GM18520 (cell line): ENCODE data around the gene FARP2.
"Not testable (repeated sequence)": the region's sequence is repeated elsewhere in the genome, so short reads cannot be mapped to it uniquely, and the experiment has no call there.

Source experiments
- ATAC-seq: cut with Tn5 transposase; IDR thresholded peaks from one replicate; pipeline ENCODE4 v1.9.1; 2021; ENCODE audit not compliant: unreplicated experiment

Gene FARP2

GRCh38 chr2:241399941-241400922 lies 44.1 kb downstream of the FARP2 start:
- ATAC-seq = no peak

DNA sequence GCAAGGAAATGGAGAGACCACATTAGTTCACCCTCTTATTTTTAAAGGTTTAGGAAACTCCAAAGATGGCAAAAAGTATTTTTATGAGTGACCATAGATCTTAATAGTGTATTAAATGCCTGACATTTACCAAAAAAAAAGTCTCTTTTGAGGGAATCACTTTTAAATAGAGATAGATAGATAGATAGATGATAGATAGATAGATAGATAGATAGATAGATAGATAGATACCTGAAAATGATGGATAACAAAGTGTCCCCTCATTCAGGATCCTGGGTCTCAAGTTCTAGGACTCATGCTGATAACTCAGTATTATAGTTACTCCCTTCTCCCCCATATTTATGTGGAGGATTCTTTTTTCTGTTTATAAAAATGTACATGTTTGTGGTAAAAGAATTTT lies 52.8 kb downstream of the FARP2 start:
- ATAC-seq = no peak

- ATAC-seq = no peak
Measured at GRCh38 chr2:241410739-241411176, 54.7 kb downstream of the FARP2 start.

GRCh38 chr2:241412144-241412543 lies 56.1 kb downstream of the FARP2 start:
- no peak for ATAC-seq

DNA sequence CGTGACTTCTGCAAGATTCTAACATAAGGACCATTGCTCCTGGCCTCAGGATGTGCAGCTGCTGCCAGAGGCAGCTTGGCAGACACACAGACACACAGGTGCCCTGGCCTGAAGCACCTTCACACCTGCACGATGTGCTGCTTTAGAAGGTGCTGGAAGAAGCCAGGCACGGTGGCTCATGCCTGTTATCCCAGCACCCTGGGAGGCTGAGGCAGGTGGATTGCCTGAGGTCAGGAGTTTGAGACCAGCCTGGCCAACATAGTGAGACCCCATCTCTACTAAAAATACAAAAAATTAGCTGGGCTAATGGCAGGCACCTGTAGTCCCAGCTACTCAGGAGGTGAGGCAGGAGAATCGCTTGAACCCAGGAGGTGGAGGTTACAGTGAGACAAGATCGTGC lies 57.4 kb downstream of the FARP2 start:
- ATAC-seq = not testable (repeated sequence)

GRCh38 chr2:241413929-241414580 lies 58.0 kb downstream of the FARP2 start:
- no peak for ATAC-seq

DNA sequence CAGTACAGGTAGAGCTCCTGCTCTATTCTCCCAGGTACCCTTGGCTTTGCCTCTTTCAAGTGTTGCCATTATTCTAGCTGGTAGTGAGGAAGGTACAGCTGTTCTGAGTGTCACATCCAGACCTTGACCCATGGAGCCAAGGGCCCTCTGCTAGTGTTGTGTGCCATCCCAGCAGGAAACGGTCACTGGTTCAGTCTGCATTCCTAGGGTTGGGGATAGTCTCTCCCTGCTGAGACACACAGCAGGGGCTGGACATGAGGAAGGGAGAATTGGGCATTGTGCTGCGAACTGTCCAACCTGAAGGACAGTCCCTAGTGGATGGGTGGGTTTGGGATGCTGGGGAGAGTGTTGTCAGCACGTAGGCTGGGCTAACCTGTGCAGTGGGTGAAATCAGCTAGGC lies 59.1 kb downstream of the FARP2 start:
- ATAC-seq = no peak

- no peak for ATAC-seq
Measured at GRCh38 chr2:241417626-241418025, 61.5 kb downstream of the FARP2 start.

DNA sequence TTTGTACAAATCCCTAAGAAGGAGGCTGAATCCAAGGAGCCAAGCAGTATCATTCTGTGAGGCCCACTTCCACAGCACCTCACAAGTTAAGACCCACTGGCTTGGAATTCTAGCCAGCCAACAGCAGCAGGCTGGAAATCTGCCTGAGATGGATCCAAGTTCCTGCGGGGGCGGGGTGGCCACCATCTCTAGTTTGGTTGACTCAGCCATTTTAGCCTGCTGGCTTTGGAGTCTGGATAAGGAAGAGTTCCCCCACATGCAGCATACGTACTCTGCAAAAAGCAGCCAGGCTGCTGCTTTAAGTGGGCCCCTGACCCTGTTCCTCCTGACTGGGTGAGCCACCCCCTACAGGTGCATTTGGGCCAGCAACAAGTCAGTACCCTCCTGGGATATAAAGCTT lies 65.2 kb downstream of the FARP2 start:
- ATAC-seq = no peak

GRCh38 chr2:241421942-241422341 lies 65.9 kb downstream of the FARP2 start:
- not testable (repeated sequence) for ATAC-seq

GRCh38 chr2:241422350-241422749 lies 66.3 kb downstream of the FARP2 start:
- ATAC-seq = no peak

- ATAC-seq = not testable (repeated sequence)
Measured at GRCh38 chr2:241423489-241423888, 67.4 kb downstream of the FARP2 start.

DNA sequence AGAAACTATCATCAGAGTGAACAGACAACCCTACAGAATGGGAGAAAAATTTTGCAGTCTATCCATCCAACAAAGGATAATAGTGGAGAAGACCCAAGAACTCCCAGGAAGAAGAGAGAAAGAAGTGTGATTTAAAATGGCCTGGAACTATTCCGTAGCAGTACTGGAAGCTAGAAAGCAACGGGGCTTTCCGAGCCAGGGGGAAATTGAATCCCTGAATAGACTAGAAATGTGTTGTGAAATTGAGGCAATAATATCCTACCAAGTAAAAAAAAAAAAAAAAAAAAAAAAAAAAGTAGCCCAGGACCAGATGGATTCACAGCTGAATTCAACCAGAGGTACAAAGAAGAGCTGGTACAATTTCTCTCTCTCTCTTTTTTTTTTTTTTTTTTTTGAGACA lies 69.3 kb downstream of the FARP2 start:
- no peak for ATAC-seq

- no peak for ATAC-seq
Measured at GRCh38 chr2:241430178-241430577, 74.1 kb downstream of the FARP2 start.

DNA sequence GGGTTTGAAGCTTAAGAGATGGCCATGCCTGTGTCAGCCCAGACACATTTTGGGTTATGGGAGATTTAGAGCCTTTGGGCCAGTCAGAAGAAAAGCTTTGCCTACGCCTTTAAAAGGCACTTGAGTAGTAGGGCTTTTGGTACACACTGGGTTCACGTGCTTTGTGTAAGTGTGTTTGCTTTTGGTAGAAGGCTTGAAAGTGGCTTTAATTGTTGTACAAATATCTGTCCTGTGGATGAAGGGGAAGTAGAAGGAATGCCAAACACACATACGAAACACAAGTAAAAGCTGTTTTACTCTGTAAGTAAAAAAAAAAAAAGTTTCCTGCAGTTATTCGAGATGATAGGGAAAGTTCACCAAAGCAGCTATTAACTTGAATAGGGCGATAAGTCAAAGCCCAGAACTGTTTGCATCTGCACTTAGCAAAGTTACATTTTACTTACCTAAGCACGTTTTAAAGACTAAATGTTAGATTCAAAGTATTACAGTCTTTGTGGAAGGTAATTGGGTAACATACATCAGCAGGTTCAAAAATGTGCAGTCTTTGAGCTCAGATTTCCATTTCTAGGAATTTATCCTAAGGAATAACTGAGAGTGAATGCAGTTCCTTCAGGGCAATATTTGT lies 76.9 kb downstream of the FARP2 start:
- ATAC-seq = no peak

- no peak for ATAC-seq
Measured at GRCh38 chr2:241437179-241437578, 81.1 kb downstream of the FARP2 start.

DNA sequence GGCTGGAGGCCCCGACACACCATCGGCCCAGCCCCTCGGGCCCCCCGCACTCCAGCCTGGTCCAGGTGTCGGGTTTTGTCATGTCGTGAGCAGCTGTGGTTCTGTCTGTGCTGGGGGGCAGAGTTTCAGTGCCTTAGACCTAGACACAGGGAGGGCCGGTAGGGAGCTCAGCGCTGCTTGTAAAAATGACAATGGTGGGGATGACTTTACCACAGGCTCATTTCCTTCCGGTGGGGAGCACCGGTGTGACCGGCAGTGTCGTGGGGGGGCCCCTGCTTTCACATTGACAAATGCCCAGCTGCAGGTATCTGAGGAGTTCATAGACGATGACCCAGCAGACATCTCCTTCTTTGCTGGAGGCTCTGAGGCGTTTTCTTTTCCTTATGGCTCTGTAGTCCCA lies 85.4 kb downstream of the FARP2 start:
- ATAC-seq = no peak

DNA sequence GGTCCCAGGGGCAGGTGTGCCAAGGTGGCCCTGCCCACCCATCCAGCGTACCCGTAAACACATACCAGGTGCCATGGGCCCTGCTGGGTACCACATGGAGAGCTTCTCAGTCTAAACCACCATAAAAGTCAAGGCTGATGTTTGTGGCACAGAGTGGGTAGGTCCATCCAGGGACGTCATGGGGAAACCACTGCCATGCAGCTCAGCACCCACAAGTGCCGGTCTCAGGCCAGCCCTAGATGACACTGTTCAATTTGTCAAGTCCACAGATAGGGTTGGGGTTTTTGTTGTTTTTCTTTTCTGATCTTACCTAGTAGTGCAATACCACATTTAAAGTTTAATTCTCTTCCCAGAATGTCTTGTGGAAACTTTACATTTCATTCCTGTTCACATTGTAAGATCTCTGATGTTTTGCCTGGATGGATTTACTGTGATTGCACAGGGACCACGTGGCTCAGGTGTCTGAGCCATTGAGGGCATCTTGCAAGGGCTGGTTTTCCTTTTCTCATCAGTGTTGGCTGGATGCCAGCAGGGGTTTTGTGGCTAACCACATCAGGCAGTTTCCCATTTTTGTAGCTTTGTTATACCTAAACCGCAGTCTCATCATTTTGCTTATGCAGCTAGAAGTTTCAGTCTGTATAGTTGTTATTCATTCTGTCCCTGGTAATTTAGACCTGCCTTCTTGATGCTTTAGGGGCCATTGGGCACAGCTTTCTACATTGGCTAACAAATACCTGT lies 87.6 kb downstream of the FARP2 start:
- ATAC-seq = peak; percentile 58

DNA sequence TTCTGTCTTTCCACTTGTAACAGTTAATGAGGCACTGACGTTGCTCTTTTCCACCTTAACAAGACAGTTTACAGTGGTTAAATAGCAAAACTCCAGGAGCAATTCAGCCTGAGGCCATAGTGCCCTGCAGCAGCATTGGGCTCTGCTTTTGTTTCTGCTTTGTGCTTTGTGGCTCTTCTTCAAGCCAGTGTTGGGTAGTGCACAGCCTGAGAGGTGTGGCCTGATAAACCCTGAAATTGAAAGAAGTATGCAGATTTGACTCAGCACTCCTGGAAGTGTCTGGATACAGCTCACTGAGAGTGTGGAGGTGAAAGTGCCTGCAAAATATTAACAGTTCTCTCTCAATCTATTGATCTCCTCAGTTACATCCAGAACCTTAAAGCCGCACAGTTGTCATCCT lies 89.3 kb downstream of the FARP2 start:
- ATAC-seq = no peak

- not testable (repeated sequence) for ATAC-seq
Measured at GRCh38 chr2:241450092-241450491, 94.0 kb downstream of the FARP2 start.
